Stimulated activated CD4-positive, alpha-beta T cell treated with anti-CD3 and anti-CD28 coated beads, Interleukin-4, amount 100 ng/mL, for 4 hours (primary cell): Measurements from ENCODE around the gene RHBDL1.

Experiments
- DNase-seq, 2 experiments: peaks; one replicate each; pipeline ENCODE4 v3.0.0-alpha.2; 2020

The RHBDL1 gene

GRCh38 chr16:637081-638018 lies 38.1 kb upstream of the RHBDL1 start:
- peak; percentile 79 to 92 for DNase-seq

DNA sequence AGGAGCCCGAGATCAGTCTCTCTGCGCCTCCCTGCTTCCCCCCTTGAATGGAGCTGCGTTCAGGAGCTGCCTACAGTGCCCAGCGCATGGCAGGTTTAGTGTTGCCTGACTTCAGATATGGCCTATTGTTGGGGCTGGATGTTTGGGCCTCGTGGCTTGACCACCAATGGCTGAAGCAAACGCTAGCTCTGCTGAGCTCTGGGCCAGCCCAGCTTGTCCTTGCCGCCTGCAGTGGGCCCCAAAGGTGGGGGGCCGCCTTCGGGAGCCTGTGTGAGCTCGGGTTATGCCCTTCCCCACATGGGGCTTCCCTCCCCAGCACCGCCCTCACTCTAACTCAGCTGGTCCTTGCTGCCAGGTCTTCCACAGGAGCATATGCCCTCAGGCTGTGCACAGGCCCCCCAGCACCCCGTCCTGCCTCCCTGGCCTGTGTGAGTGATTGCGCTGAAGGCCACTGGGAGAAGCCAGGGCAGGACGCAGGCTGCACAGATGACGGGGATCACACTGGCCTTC lies 37.4 kb upstream of the RHBDL1 start:
- no peak for DNase-seq

DNA sequence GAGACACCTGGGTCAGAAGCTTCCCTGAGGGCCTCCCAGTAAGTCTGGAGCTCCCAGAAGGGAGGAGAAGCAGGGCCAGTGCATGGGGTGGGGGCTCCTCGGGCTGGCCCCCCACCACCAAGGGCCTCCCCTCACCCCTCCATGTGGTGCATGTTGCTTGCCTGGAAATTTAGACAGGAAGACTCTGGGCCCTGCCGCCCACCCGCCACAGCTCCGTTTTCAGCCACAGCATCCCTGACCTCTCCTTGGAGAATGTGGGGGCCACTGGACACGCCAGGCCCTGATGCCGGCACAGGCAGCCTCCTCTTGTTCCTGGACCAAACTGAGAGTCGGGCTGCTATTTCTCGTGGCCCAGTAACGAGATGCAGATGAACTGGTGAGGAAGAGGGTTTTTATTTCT lies 36.6 kb upstream of the RHBDL1 start:
- DNase-seq, result no peak

GRCh38 chr16:640614-641013 lies 34.9 kb upstream of the RHBDL1 start:
- no peak for DNase-seq

DNA sequence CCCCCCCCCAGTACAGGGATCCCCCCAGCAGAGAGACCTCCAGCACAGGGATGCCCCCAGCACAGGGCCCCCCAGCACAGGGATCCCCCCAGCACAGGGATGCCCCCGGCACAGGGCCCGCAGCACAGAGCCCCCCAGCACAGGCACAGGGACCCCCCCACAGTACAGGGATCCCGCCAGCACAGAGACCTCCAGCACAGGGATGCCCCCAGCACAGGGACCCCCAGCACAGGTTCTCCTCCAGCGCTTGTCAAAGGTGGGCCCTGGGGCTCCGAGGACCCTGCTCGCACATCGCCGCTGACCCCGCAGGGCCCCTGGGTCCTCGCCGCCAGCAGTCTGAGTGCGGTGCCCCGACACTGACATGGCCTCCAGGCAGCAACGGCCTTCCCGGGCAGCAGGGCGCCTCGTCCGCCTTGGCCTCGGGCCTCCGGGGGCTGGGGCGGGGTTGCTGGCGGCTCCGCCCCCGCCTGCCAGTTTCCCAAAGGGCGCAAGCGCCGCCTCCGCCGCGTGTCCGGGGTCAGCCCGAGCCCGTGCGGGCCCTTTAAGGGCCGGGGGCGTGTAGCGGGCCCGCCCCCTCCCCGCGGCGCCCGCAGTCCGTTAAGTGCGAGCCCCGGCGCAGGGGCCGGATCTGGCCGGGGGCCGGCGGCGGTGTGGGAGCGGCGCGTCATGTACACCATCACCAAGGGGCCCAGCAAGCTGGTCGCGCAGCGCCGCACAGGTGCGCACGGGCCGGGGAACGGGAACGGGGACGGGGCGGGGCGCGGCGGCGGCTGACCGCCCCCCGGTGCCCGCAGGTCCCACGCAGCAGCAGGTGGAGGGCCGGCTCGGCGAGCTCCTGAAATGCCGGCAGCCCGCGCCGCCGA lies 33.9 kb upstream of the RHBDL1 start, which contains the start of gene MCRIP2:
MCRIP2 (plus strand) TSS at position 503 of the 863 bp plus-strand sequence; CDS start at position 667, 164 bp downstream.
- peak; percentile 67 to 78 for DNase-seq

GRCh38 chr16:642189-643049 lies 33.1 kb upstream of the RHBDL1 start:
- peak in 1 of 2 experiments; percentile 46 for DNase-seq

DNA sequence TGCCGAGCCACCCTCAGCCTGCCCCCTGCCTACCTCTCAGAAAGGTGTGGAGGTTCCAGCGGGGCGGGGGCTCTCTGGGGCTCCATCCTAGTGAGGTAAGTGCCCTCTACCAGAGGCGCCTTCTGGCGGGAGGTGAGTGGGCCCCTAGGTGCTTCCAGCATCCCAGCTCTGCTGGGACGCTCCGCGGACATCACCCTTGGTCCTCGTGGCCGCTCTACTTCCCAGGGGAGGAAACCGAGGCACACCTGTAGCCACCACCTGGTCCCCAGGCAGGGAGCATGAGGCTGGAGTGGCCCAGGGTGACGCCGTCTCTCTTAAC lies 32.5 kb upstream of the RHBDL1 start:
- no peak for DNase-seq

- no peak for DNase-seq
These were observed 30.9 kb upstream of the RHBDL1 start for GRCh38 chr16:644556-644955.

DNA sequence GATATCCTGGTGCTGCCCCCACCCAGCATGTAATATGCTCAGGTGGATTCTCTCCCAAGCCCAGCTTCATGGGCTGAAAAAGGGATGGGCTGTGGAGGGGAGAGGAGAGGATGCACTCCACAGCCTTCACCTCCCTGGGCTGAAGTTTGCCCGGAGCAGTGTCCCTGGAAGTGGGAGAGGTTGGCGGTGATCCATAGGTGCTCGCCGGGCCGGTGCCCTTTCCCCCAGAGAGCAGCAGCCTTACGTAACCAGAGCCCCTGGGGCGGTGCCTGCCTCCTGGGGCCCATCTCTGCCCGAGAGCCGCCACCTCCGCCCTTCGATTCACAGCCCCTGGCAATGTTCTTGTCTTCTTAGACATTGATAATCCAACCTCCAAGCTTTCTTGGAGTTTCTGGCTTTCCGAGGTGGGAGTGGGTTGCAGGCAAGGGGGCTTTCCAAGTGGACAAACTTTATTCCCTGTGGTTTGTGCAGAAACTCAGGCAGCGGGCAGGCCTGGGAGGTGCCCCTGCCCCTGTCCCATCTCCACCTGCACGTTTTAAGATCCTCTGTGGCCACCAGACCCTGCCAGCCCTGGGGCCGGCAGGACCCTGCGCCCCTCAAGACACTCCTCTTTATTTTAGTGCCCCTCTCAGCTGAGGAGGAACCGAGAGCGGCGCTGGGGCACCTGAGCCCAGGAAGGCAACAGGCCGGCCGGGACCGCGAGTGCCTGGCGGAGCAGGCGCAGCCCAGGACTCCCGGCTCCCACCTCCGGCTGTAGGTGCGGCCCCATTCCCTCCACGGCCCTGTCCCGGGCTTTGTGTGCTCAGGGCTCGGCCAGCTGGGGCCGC lies 29.4 kb upstream of the RHBDL1 start:
- no peak for DNase-seq

DNA sequence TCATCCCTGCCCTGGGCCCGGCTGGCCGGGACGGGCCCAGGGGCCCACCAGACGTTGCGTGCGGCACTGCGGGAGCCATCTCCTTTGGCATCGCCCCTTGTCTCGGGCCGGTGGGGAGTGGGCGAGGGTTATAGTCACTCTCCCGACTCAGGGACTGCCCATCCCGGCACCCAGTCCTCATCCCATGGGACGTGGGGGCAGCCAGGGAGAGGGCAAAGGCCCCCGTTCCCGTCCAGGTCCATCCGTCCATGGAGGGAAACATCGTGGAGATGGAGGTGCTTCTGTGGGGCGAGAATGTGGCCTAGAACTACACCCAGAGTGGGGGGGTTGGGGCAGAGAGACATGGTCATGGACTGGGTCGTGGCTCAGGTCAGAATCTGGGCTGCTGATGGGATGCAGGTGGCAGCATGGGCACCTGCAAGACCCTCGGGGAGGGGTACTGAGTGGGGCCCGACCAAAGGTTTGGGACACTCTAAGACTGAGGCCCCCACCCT lies 28.7 kb upstream of the RHBDL1 start:
- DNase-seq, result no peak

GRCh38 chr16:647173-647902 lies 28.1 kb upstream of the RHBDL1 start:
- no peak for DNase-seq

DNA sequence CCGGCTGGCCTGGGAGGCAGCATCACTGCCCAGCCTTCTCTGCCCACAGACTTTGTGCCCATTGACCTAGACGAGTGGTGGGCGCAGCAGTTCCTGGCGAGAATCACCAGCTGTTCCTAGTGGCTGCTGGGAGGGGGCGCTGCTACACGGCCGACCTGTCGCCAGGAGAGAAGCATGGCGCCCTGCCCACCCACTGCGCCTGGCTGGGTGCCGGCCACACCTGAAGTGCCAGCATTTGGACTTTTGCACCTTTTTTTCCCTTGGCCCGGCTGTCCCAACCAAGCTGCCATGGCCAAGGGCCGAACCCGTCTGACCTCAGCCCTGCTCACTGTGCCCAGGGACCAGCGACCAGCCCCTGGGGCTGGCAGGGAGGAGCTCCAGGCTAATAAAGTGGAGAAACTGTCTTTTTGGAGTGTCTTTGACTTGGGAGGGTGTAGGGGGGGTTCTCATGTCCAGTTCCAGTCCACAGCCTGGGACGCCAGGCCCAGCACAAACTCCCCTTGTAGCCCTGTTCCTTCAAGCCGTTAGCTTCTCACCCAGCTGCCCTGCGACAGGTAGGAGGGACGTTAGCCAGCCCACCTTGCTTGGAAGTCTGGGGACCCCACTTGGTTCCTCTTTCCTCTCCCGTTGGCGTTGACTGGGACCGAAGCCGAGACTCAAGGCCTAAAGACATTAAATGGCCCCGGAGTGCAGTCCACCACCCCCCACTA lies 27.2 kb upstream of the RHBDL1 start:
- peak; percentile 27 to 54 for DNase-seq

DNA sequence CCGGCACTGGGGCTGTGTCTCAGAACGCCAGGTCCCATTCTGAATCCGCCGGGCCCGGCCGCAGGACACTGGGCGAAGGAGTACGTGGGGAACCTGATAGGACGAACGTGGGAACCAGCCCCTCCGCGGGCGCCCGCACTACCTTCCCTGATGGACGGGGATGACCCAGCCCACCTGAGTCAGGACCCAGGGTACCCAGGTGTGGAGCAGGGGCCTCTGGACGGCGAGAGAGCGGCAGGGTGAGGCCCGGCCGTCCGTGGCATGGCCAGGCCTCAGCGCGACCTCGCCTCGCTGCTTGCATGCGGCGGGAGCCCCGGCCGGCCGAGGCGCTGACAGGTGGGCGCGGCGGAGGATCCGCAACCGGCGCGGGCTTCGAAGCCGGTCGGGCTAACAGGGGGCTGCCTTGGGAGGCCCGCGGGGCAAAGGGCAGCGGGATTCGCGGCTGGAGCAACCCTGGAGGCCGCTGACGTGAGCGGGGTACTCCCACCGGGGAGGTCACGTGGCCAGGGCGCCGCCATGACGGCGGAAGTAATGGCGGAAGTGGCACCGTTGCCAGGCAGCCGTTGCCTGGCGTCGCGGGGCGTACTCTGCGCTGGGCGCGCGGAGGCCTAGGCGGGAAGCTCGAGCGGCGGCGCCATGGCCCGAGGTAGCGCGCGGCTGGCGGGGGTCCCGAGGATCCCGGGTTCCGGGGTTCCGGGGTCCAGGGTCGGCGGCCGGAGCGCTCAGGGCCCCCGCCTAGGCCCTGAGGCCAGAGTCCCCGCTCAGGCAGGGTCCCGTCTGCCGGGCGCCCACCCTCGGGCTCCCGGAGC lies 26.5 kb upstream of the RHBDL1 start, which contains the start of gene WDR90:
WDR90 (plus strand) TSS at position 585 of the 809 bp plus-strand sequence; CDS start at position 637, 52 bp downstream.
- DNase-seq, result peak; percentile 91 to 92

DNA sequence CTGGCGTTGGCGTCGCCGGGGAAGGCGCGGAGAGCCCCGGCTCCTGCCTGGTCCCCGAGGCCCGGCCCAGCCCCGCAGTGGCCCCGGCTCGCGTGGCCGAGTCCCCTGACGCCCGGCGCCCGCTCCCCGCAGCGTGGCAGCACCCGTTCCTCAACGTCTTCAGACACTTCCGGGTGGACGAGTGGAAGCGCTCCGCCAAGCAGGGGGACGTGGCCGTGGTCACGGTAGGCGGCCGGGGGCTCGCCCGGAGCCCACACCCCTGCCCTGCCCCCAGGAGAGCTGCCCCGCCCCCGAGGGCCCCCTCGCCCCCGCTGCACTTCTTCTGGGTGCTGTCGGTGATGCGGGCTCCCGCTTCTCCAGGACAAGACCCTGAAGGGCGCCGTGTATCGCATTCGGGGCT lies 25.8 kb upstream of the RHBDL1 start:
- DNase-seq, result no peak

GRCh38 chr16:651844-652243 lies 23.6 kb upstream of the RHBDL1 start:
- DNase-seq, result no peak

GRCh38 chr16:652454-653305 lies 22.8 kb upstream of the RHBDL1 start:
- DNase-seq, result no peak

DNA sequence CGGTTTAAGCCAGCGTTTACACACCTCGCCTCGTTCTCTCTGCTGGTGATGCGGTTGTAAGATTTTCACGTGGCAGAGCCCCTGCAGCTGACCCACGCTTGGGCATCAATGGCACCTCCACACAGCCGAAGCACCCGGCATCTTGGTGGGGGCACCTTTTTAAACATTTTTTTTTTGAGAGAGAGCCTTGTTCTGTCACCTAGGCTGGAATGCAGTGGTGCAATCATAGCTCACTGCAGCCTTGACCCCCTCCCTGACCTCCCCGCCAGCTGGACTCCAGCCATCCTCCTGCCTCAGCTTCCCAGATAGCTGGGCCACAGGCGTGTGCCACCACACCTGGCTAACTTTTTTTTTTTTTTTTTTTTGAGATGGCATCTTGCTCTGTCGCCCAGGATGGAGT lies 21.4 kb upstream of the RHBDL1 start:
- DNase-seq, result no peak

DNA sequence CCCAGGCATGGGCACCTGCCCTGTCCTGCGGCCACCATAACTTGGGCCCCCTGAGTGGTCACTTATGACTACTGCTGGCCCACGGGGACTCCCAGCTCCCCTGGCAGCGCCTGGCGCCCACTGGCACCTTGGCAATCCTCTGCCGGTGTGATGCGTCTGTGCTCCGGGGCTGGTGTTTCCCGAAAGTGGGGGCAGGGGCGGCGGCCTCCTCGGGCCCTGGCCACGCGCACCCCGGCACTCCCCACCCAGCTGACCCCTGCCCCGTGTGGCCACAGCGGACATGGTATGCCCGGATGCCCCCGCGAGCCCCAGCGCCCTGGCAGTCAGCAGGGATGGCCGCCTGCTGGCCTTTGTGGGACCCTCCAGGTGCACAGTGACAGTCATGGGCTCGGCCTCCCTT lies 18.0 kb upstream of the RHBDL1 start:
- no peak for DNase-seq
